SK-N-DZ (cell line): ENCODE measurements around the gene CORO7.

Experiments used
- DNase-seq: peaks from one replicate; pipeline ENCODE4 v3.0.0-alpha.2; 2015; ENCODE audit warnings: low spot score

Gene CORO7

DNA sequence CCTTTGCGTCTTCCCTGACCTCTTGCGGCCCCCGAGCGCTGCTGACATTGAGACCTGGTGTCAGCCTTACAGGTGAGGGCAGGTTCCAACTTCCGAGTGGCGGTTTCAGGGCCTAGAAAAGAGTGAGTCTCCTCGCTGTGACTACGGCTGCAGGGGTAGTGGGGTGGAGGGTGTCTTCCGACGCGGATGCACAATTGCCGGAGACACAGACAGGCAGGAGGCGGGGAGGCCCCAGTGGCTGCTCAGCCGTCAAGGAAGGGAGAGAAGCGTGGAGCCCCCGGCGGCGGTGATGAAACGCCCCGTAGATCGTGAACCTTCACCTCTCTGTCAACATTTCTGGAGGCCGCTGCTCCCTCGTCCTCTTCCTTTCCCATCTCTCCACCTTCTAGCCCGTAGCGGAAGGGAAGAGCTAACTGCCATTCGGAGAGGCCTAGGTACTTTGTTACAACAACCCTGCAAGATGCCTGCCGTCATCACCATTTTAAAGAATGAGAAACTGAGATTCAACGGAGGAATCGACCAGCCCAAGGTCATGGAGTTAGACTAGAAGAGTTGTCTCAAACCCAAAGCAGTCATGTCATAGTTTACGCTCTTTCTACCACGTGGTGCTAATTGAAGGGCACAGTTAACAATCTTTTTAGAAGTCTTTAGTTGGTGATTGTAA is 9.8 kb upstream of the CORO7 start:
- no peak for DNase-seq

DNA sequence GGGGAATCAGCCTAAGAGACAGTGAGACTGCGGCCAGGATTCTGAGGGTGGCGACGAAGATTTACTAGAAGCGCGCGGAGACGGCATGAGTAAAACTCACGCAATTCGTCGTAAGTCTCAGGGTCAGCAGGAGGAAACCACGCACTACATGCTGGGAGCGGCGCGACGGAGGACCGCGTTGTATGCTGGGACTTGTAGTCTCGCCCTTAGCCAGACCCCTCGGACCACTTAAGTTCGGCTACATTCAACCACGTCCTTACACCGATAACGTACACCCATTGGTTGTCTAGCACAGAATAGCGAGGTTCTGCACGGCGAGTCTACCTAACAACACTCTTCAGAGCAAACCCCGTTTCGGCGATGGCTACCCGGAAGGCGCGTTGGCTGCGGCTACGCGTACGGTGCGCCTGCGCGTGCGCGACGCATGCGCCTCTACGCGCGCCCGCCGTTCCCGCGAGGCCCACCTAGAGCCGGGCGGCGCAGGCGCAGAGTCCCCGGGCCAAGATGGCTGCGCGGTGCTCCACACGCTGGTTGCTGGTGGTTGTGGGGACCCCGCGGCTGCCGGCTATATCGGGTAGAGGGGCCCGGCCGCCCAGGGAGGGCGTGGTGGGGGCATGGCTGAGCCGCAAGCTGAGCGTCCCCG is 9.1 kb upstream of the CORO7 start, which contains the start of gene DNAJA3:
TSS of gene DNAJA3 (plus strand) at position 491 of the 643 bp plus-strand sequence. CDS start at position 505, 14 bp downstream.
- DNase-seq: peak; percentile 96

DNA sequence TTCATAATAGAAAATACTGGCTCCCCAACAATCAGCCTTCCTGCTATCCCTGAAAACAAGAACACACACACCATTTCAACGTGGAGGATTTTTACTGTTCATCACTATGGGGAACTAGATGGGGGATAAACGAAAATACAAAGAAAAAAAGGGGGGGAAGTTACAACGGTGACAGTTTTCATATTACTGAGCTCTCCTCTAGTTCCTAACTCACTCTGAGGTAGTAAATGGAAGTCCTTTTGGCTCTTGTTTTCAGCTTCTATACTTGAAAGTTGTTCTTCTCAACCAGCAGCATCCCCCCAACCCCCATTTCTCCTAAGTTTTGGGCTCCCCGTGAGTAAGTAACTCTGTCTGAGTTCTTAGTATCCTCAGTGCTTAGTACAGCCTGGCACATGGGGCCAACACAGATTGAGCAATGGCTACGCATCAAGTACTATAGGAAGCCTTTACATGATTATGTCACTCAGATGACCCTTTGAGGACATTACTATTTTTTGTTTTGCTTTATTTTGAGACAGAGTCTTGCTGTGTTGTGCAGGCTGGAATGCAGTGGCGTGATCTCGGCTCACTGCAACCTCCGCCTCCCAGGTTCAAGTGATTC is 4.2 kb upstream of the CORO7 start:
- DNase-seq: no peak

DNA sequence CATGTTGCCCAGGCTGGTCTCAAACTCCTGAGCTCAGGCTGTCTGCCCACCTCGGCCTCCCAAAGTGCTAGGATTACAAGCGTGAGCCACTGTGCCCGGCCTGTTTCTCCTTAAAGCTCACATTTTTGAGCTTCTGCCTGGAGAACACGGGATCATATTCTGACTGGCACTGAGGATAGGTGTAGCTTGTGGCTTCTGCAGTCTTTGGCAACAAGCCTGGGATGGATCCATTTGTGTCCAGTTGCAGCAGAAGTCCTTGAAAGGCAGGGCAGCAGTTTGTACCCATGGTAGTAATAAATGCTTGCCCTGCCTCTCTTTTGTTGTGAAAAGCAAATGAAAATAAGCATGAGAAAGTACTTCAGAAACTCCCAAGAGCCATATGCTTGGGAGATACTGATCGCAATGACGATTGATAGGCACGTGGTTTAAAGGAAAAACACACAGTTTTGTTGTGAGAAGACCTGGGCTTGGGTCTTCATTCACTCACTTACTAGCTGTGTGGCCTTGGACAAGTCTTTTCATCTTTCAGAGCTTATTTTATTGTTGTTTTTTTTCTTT is 3.1 kb upstream of the CORO7 start:
- no peak for DNase-seq

DNA sequence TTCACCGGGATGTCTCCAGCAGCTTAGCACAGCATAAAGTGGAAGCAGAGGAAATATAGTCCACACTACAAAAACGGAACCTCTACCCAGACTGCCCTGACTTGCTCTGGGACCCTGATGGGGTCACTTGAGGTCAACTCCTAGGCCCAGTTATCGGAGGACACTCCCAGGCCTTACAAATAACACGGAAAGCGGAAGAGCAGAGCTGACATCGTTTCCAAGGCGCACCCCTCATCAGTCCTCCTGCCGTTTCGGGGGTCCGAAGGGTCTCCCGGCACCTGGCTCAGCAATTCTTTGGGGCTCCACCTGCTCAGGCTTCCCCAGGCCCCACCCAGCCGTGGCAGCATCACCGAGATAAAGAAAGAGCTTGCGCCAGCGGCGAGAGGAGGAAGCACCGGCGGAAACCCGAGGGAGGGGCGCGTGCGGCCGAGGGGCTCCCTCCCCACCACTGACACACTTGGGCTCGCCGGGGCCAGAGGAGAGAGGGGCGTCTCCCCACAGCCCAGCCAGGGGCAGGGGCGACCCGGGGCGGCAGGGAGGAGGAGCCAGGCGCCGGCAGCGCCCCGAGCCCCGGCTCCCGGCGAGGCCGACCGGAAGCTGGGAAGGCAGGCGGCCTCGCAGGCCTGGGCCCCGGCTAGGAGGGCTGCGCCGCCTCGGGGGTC is 727 bp downstream of the CORO7 start:
- no peak for DNase-seq

DNA sequence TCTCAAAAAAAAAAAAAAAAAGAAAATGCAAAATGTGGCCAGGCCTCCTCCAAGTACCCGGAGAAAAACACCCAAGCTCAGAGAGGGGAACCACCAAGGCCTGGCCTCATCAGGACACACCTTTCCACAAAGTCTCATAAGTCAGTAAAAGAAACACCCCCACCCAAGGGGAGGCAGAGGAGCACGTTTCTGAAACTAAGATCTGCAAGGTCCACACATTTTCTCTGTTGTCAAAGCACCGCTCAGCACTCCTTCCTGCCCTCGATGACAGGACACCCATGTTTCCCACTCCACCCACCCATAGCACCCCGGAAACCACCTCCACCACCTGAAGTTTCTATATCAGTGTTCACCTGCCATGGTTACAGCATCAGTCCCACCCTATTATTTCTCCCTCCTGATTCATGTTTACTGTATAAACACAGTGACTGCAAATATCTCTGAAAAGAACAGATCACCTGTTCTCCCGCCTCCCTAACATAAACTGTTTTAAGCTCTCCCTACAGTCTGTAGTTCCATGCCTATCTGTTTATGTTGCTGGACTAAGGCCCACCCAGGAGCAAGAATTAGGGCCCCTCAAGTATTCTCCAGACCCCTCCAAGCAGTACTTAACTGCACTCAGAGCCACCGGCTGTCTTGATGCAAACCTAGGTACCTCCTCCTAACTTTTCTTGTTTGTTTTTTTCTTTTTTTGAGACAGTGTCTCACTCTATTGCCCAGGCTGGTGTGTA is 2.0 kb downstream of the CORO7 start:
- DNase-seq: no peak

DNA sequence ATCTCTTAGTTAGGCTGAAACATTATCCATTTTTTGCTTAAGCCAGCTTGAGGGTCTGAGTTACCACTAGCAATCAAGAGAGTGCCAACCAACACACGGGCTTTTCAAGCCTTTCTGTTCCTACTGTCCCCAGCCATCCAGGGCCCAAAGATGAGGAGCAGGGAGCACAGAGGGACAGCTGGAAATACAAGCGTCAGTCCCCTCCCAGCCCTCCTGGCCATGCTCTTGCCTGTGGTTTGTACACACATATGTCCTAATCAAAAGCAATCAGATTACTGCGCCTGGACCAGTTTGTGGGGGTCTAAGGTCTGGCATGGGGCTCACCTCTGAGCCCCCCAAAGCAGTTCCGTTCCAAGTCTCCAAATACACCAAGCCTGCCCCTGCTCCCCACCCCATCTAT is 3.5 kb downstream of the CORO7 start:
- DNase-seq: no peak

DNA sequence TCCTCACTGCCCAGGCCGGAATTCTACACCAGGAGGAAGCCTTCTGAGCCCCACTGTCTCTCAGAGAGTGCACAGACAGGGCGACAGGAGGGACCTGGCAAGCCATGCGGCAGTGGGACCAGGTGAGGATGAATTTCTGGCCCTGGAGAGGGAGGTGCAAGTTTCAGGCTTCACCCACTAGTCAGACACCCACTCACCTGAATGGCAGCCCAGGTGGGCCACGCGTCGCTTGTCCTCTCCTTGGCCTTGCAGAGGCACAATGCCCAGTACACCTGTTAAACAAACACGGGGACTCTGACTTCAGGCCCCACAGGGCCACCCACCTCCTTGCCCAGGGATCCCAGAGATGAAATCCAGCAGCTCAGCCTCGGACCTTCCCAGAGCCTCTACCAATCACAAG is 4.2 kb downstream of the CORO7 start:
- DNase-seq: no peak

DNA sequence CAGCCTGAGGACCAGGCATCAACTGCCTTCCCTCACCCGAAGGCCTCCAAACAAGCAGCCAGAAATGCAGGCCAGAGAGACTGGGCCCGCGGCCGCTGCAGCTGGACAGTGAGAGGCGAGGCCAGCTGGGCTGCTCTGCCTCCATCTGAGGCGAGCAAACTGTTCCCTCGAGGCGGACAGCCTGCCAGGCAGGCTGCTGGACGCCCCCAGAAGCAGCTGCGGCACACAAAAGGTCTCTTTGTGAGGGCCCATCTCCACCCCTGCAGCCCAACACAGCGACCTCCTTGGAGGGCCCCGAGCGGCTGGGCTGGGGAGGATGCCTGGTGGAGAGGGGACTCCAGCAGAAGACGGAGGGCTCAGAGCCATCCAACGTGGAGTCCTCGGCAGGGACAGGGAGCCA is 4.7 kb downstream of the CORO7 start:
- DNase-seq: no peak

DNA sequence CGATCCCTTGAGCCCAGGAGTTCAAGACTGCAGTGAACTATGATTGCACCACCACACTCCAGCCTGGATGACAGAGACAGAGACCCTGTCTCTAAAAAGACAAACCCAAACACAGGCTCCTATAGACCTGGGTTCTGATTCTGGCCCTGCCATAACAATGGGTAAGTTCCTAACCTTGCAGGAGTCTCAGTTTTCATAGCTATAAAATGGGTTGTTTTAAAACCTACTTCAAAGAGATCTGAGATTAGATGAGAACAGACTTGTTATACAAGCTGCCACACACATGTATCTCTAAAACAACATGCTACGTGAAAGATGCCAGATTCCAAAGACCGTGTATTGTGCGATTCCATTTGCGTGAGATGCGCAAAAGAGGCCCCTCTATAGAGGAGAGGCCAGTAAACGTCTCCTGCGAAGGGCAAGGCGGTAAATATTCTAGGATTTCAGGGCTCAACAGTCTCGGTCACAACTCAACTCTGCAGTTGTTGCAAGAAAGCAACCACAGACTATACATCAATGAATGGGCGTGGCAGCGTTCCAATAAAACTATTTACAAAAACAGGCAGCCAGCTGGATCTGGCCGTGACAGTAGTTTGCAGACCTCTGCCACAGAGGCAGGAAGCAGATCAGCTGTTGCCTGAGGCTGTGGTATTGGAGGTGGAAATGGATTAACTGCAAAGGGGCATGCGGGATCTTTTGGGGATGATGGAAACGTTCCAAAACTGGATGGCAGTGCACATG is 5.9 kb downstream of the CORO7 start:
- no peak for DNase-seq

DNA sequence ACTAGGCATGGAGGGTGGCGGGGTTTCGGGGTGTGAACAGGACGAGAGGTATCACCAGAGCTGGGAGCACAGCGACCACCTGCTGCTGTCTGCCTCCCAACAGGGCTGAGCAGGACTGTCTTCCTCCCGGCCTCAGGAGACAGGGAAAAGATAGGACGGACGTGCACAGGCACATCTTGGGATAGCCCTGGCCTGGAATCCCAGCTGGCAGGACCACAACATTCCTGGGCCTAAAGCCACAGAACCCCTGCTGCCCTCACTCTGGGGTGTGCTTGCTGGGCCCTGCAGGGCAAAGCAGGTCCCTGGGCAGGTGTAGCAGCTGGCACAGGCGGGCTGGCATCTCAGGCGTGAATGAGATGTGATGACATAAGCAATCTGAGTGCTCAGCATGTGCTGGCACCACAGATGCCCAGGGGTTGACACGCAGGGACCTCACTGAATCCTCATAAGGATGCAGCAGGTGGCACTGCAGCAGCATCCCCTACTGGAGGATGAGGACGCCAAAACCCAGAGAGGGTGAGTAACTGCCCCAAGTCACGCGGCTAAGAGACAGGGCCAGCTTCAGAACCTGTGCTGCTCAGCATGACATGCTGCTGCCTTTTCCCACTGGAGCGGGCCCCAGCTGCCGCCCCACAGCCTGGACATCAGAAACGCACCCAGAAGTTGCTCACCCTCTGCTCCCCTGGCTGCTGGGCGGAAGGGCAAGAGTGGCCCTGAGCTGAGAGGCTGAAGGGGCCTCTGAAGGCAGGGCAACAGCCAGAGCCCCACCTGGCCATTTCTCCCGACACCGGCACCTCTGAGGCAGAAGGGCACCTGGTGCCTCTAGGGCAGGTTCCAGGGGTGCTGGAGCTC is 7.1 kb downstream of the CORO7 start:
- DNase-seq: no peak

DNA sequence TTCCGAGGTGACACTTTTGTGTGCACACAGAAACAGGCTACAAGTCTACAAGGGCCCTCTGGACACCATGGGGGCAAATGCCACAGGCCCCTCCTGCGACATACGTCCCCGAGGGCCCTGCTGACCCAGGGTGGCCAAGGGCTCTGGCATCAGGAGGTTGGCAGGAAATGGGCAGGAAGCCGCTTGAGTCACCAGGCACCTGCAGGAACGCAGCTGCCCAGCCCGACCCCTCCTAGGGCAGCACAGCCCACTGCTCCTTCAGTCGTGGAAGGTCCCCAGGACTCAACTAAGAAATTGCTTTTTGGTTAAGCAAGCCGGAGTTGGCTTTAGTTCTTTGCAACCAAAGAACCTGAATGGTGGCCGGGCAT is 8.1 kb downstream of the CORO7 start:
- DNase-seq: no peak

DNA sequence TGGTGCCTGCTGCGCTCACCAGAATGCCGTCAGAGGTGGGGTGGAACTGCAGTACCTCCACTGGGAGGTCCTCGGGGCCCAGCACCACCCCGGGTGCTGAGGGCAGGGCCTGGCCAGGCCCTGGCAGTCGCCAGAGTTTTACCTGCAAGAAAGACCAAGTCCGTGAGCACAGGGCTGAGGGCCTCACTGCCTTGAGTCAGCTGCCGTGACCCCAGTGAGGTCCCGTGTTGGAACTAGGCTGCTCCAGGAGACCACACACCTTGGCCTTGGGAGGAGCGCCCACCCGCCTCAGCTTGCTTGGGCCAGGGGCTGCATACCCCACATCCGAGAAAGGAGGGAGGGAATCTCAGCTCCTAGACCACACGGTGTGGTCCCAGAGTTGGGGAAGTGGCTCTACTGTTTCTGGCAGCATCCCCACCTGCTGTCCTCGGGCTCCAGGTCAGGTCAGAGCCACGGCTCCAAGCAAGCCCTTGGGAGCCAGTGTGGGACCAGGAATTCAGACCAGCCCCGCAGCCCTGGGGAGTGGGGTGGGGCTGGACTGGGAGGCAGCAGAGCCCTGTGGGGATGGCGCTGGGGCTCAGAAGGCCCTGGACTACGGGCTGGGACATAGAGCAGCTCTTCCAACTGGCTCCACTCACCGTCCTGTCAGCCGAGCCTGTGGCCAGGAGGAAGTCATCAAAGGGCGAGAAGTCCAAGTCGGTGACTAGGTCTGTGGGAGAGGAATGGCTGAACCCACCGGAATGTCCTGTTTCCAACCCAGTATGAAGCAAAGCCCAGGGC is 8.7 kb downstream of the CORO7 start:
- DNase-seq: no peak

DNA sequence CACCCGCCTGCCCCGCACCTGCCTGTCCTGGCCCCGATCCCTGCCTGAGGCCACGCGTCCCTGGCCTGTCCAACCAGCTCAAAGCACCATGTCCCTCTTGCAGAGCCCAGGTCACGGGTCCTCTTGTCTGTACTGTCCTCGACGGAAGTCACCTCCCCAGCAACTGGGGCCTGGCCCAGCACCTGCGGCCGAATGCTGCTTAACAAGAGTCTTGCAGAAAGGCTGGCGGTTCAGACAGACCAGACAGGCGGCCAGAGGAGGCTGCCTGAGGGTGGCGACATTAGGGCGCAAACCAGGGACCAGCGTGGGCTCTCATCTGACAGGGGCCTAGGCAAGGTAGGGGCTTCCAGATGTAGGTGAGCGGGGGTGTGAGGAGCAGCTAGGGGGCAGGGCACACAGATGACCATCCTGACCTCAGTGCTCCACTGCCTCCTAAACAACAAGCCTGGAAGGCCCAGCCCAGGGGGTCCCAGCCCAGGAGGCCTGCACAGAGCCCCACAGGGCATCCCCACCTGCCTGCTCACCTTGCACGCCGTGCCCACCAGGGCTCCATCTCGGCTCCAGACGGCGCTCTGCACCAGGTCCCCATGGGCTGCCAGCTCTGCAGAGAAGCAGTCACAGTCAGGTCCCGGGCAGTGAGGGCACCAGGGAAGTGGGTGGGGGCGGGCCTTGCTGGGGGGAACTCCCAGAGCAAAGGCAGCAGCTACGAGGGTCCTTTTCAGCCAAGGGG is 11.3 kb downstream of the CORO7 start:
- DNase-seq: no peak

DNA sequence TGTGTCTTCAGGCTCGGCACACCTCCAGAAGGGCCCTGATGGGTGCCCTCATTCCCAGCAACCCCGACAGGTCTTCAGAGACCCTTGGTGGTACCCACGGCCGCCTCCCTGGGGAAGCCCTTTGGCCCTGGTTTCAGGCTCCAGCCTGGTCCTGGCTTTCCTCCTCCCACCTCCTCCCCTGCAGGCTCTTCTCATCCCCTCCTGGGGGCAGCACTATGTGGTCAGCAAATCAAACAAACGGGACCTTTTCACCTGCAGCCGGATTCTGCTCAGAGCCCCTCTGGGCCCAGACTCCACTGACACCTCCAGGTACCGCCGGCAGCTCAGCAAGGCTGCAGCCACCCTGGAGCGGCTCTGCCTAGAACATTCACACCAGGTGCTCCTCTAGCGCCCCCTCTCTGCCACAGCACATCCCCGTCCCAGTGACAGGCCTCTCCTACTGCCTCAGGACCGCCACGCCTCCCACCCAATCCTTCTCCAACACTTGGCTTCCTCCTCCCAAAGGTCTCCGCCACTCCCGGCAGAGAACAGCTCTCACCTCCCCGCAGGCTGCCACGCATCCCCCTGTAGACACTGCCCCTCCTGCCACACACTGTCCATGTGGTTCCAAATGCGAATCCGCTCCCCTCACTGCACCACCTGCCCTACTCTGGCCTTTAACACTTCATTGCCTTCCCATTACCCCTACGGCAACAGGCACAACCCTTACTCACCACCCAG is 12.0 kb downstream of the CORO7 start:
- peak; percentile 51 for DNase-seq

DNA sequence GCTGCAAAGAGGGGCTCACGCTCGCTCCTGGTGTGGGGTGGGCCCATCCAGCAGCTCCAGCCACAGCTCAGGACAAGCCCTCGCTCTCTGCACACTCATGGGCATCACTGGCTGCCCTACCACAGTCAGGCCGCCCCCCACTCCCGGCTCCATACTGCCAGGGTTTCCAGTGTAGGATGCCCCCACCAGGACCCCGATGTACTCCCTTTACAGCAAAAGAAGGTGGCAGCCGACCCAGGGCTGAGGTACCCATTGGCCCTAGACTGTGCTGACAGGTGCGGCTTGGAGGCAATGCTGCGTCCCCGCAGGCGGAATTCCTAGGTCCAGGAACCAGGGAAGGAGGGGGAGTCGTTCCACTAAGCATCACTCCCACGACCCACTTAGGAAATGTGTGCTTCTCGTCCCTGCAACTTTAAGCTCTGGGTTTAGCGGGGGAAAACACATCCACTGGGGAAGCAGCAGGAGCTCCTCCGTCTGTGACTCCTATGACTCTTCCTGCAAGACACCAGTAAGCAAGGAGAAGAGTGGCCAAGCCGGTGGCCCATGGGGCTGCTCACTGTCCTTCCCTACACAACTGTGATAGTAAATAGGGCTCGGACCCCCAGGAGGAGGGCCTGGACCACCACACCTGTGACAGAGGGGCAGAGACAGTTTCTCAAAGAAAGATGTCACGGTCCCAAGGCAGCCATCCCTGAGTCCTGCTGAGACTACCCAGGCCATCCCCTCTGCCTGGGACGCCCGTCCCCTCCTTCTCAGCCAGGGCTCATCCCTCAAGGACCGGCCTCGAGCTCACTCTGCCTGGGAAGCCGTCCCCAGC is 13.1 kb downstream of the CORO7 start:
- DNase-seq: no peak
